Activated naive CD8-positive, alpha-beta T cell treated with anti-CD3 and anti-CD28 coated beads, Interleukin-2, amount 10 ng/mL, durations not matched to agents 7 days and 5 days (primary cell): Measurements from ENCODE around the gene ANO4. TPM values are rescaled to one million over a fixed set of nuclear protein-coding genes. Genes with fewer than 3 reads are reported as not detected.

ENCODE experiments used
- ATAC-seq: fragments of 150-1000 bp; cut with Tn5 transposase; one replicate; pipeline ENCODE4 v1.10.0; 2021; ENCODE audit warnings: low read depth, moderate library complexity
- POLR2A ChIA-PET: fragments of 350-600 bp; sonication (Branson Sonifier 250); formaldehyde crosslinking; loops from one replicate; lab custom pipeline; 2021; ENCODE audit warnings: antibody characterized with exemption; lab: Charles Lee
- DNase-seq: peaks from one replicate; pipeline ENCODE4 v3.0.0; 2021
- H3K27ac Mint-ChIP-seq: one replicate; pipeline ENCODE4 v1.8.0; 2022; ENCODE audit warnings: mild to moderate bottlenecking, mixed read lengths
- H3K27me3 Mint-ChIP-seq: one replicate; pipeline ENCODE4 v1.8.0; 2022; ENCODE audit warnings: mild to moderate bottlenecking, moderate library complexity, mixed read lengths
- H3K36me3 Mint-ChIP-seq: one replicate; pipeline ENCODE4 v1.8.0; 2021; ENCODE audit warnings: mild to moderate bottlenecking, mixed read lengths
- H3K4me1 Mint-ChIP-seq: one replicate; pipeline ENCODE4 v1.8.0; 2021; ENCODE audit warnings: mixed read lengths
- H3K4me3 Mint-ChIP-seq: one replicate; pipeline ENCODE4 v1.8.0; 2022; ENCODE audit warnings: mild to moderate bottlenecking, moderate library complexity, mixed read lengths
- H3K9me3 Mint-ChIP-seq: one replicate; pipeline ENCODE4 v1.8.0; 2021; ENCODE audit warnings: mixed read lengths
- total RNA-seq, 2 experiments: library from RNA; stranded (reverse); gene quantifications; one replicate each; pipeline ENCODE4 v1.2.3, GENCODE V29; 2021

Gene ANO4
- not detected for total RNA-seq

DNA sequence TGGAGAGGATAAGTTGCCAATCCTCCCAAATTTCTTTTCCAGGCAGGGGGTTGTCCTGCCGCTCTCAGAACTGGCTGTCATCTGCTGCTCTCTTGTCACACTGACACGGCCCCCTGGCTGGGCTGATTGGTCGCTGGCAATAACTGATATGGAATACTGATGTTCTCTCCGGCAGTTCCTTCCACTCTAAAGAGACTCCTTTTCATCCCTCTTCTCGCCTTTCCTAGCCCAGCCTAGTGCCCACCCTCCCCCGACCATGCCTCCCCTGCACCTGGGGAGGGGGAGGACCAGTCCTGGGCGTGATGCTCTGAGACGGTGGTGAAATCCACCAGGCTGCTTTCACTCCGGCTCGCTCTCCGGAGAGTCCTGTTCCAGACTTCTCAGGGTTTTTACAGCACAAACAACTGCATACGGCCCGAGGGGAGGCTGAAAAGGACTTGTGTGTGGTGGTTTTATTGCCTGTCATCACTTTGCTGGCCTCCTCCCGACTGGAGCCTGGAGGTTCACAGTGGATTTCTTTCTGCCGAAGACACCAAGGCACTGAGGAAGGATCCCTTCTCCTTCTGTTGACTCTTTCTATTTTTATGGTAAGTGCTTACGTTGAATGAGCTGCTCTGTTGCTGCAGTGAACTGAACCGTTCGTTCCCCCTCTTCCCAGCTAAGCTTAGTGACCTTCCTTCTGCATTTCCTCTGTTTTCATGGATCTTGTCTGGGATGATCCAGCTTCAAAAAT is at the start of gene ANO4:
TSS of gene ANO4 (plus strand) at position 336 of the 733 bp plus-strand sequence. CDS start 107,010 bp downstream, outside the sequence.
- peaks cover 5% of the 10 kb centered on the region for H3K27me3 Mint-ChIP-seq
- ATAC-seq = no peak
- no peak for DNase-seq
- H3K27ac Mint-ChIP-seq = no peak within 1 kb of the TSS
- no peak within 1 kb of the TSS for H3K4me3 Mint-ChIP-seq
- no peaks in the 10 kb centered on the region for H3K36me3 Mint-ChIP-seq
- POLR2A ChIA-PET = no interaction called here
- no peaks in the 10 kb centered on the region for H3K4me1 Mint-ChIP-seq
- no peaks in the 10 kb centered on the region for H3K9me3 Mint-ChIP-seq

DNA sequence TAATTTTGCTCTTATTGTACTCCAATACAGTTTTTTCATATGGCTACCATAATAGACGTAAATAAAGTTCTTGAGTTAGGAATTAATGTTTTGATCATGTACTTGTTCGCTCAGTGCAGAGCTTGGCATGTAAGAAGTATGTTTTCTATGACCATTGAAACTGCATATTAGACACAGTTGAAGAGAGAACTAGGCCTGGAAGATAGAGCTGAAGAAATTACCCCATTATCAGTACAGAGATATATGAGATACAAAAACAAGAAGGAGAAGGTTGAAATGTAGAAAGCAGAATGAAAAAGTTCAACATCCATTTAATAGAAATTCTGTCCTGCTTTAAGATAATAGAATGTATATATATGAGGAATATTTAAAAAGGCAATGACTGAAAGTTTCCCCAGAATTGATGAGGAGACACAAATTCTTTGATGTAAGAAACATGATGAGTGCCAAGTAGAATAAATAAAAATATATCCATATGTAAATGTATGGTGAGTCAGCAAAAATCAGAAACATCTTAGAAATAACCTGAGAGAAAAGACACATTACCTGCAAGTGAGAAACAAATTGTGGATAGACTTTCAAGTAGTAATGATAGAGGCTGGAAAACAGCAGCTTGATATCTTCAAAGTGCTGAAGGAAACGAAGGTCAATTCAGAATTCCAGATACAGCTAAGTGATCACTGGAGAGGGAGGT is 49.1 kb upstream of the ANO4 start:
- Mint-ChIP-seq H3K4me3 (no peak overlapping the region), H3K27ac (no peak overlapping the region), H3K36me3 (no peaks in the 10 kb centered on the region), H3K9me3 (no peaks in the 10 kb centered on the region), H3K27me3 (no peaks in the 10 kb centered on the region), H3K4me1 (no peaks in the 10 kb centered on the region)
- DNase-seq (no peak), ATAC-seq (no peak)
- POLR2A ChIA-PET = no interaction called here

DNA sequence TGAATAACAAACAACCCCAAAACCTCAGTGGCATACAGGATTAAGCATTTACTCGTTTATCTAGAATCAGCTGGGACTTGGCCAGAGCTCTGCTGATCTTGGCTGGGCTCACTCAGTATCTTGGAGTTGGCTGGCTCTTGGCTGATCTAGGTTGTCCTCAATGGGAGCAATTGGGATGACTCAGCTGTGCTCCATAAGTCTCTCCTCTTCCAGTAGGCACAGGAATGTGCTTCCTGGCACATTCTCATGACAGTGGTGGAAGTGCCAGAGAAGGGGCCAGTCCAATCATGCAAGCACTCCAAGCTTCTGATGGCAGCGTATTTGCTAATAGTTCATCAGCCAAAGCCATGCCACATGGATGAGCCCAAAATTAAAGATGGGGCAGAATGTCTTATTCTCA is 41.7 kb upstream of the ANO4 start:
- POLR2A ChIA-PET = no interaction called here
- Mint-ChIP-seq H3K27ac (no peak overlapping the region), H3K27me3 (no peaks in the 10 kb centered on the region), H3K4me3 (no peak overlapping the region), H3K4me1 (no peaks in the 10 kb centered on the region), H3K9me3 (no peaks in the 10 kb centered on the region), H3K36me3 (no peaks in the 10 kb centered on the region)
- ATAC-seq (no peak), DNase-seq (no peak)

DNA sequence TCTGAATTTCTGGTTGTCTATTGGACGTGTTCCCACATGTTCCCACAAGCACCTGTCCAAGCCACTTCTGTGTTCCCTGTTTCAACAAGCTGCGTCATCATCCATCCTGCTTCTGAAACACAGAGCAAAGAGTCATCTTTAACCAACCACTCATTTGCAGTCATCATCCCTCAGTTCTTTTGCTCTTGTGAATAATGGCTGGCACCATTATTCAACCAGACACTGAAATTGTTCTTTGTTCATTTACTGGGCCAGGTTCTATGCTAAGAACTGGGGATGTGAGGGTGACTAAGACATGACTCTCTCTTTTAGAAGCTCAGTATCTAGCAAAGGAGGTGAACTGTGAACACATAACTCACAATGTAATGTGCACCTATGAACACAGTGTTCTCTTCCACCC is 40.7 kb upstream of the ANO4 start:
- no peaks in the 10 kb centered on the region for H3K36me3 Mint-ChIP-seq
- no peaks in the 10 kb centered on the region for H3K27me3 Mint-ChIP-seq
- no peaks in the 10 kb centered on the region for H3K4me1 Mint-ChIP-seq
- H3K4me3 Mint-ChIP-seq = no peak overlapping the region
- DNase-seq (no peak), ATAC-seq (no peak)
- H3K27ac Mint-ChIP-seq = no peak overlapping the region
- H3K9me3 Mint-ChIP-seq = no peaks in the 10 kb centered on the region
- POLR2A ChIA-PET = no interaction called here

DNA sequence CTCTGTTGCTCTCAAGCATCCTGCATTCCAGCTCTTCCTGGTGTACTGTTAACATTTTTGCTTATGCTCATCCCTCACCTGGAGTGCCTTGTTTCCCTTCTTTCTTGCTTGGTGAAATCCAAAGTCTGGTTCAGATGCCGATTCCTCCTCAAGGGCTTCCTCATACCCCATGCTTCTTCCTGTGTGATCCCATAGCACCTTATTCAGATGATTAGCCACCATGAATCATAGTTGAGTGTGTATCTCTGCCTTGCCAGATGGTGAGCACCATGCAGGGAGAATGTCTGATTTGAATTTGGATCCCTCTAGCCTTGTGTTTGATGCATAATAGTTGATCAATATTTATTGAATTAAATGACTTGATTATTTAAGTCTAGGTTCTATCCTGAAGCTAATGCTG is 39.4 kb upstream of the ANO4 start:
- ATAC-seq (no peak), DNase-seq (no peak)
- no peak overlapping the region for H3K27ac Mint-ChIP-seq
- POLR2A ChIA-PET = no interaction called here
- no peaks in the 10 kb centered on the region for H3K27me3 Mint-ChIP-seq
- no peak overlapping the region for H3K4me3 Mint-ChIP-seq
- H3K36me3 Mint-ChIP-seq = no peaks in the 10 kb centered on the region
- H3K4me1 Mint-ChIP-seq = no peaks in the 10 kb centered on the region
- no peaks in the 10 kb centered on the region for H3K9me3 Mint-ChIP-seq

DNA sequence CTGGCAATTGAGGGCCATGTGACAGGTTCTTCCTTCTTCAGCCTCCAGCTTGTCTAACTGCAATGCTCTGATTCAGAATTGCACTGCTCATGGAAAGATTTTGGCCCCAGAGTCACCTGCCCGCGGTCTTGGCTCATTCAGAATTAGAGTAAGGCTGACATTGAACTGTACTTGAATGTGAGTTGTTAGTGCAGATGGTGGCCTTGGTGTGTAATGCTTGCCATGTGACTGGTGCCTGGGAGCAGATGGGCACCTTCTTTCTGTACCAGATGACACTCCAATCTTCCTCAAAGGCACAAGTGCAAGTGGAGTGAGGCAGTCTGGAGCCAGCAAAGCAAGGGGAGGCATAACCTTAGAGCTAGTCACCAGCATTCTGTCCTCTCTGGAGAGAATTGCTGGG is 36.5 kb upstream of the ANO4 start:
- Mint-ChIP-seq H3K4me3 (no peak overlapping the region), H3K27me3 (no peaks in the 10 kb centered on the region), H3K36me3 (no peaks in the 10 kb centered on the region), H3K27ac (no peak overlapping the region), H3K4me1 (no peaks in the 10 kb centered on the region), H3K9me3 (no peaks in the 10 kb centered on the region)
- no peak for ATAC-seq
- POLR2A ChIA-PET = no interaction called here
- DNase-seq = no peak

DNA sequence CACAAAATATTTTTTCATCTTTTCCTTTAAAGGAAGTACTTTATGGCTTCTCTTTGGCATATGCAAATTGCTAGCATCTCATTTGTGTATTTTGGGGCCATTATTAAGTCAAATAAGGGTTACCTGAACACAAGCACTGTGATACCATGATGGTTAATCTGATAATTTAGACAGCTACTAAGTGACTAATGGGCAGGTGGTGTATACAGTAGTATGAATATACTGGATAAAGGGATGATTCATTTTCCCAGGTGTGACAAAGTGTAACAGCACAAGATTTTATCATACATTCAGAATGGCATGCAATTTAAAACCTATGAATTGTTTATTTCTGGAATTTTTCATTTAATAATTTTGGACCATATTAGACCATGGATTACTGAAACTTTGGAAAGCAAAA is 27.2 kb upstream of the ANO4 start:
- DNase-seq (no peak), ATAC-seq (no peak)
- Mint-ChIP-seq H3K36me3 (no peaks in the 10 kb centered on the region), H3K27ac (no peak overlapping the region), H3K4me1 (no peaks in the 10 kb centered on the region), H3K9me3 (no peaks in the 10 kb centered on the region), H3K4me3 (no peak overlapping the region), H3K27me3 (no peaks in the 10 kb centered on the region)
- POLR2A ChIA-PET = no interaction called here

DNA sequence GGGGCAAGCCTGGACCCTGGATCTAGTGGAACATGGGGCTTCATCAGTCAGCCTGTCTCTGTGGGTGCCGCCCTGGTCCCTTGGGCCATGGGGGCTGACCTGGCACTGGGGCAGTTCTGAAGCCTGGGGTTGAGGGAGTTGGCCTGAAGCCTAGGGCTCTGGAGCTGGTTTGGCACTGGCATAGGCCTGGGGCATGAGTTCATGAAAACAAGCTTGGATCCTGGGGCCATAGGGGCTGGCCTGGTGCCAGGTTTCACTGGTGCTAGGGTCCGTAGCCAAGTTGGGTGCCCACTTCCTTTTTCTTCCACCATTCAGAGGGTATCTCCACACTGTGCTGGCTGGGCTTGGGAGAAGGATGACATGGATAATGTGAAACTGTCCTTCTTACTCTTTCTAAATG is 26.6 kb upstream of the ANO4 start:
- POLR2A ChIA-PET = no interaction called here
- H3K9me3 Mint-ChIP-seq = no peaks in the 10 kb centered on the region
- no peak overlapping the region for H3K4me3 Mint-ChIP-seq
- no peak for DNase-seq
- no peaks in the 10 kb centered on the region for H3K36me3 Mint-ChIP-seq
- no peaks in the 10 kb centered on the region for H3K4me1 Mint-ChIP-seq
- no peak for ATAC-seq
- H3K27me3 Mint-ChIP-seq = no peaks in the 10 kb centered on the region
- H3K27ac Mint-ChIP-seq = no peak overlapping the region

DNA sequence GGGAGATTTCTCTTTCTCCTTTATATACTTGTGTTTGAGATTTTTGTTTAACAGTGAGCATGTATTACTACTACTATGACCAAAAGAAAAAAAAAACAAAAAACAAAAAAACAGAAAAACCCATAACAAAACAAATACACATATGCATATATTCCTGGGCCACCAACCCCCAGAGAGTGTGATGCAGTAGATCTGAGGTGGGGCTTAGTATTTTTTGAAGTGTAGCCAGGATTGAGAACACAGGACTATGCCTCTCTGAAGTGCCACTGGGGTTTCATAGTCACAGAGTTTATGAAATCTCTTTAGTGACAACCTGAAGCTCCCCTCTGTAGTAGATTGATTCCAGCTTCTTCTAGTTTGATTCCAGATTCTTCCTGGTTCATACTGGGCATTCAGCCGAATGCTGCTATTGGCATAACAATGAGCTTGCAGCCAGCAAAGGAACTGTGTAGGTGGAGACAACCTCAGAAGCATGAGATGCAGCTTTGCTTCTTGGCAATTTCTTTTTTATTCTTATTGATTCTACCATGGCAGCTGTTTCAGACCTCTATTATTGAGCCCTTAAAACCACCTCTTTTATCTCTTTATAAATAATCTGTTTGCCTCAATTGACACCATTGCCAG is 15.5 kb upstream of the ANO4 start:
- Mint-ChIP-seq H3K9me3 (no peaks in the 10 kb centered on the region), H3K4me1 (no peaks in the 10 kb centered on the region), H3K4me3 (no peak overlapping the region), H3K27ac (no peak overlapping the region), H3K36me3 (no peaks in the 10 kb centered on the region), H3K27me3 (peaks cover 2% of the 10 kb centered on the region)
- ATAC-seq (no peak), DNase-seq (no peak)
- POLR2A ChIA-PET = no interaction called here

DNA sequence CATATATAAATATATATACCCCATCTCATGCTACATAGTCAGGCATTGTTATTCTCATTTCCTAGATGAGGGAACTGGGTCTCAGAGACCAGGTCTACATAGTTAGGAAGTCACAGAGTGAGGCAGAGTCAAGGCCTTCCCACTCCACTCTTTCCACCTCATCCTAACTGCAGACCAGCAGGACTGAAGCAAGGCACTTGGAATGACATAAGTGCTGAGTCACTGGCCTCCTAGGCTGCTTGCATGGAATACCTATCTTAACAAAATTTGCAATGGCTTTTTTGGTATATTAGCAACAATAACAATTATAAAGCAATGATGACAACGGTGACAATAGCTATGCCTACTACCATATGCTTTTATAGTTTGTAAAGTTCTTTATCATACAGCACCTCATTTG is 5.4 kb upstream of the ANO4 start:
- ATAC-seq = no peak
- POLR2A ChIA-PET = no interaction called here
- Mint-ChIP-seq H3K4me1 (no peaks in the 10 kb centered on the region), H3K27ac (no peak overlapping the region), H3K27me3 (no peaks in the 10 kb centered on the region), H3K4me3 (no peak overlapping the region), H3K9me3 (no peaks in the 10 kb centered on the region), H3K36me3 (no peaks in the 10 kb centered on the region)
- no peak for DNase-seq

DNA sequence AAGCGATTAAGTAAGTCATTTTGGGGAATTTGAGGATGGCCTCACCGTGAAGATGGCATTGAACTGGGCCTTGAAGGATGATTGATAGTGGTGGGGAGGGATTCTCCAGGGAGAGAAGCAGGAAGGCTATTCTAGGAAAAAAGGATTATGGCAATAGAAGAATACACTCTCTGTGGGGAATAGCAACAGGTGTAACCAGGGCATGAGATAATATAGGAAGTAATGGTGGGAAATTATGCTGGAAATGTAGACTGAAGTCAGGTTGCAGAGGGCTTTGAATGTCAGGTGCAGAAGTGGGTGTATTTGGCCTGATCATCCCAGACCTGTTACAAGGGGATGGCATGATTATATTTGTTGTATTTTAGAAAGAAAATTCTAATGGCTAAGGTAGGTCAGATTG is 4.6 kb upstream of the ANO4 start:
- Mint-ChIP-seq H3K4me3 (no peak overlapping the region), H3K27me3 (peaks cover 1% of the 10 kb centered on the region), H3K36me3 (no peaks in the 10 kb centered on the region), H3K4me1 (no peaks in the 10 kb centered on the region), H3K27ac (no peak overlapping the region), H3K9me3 (no peaks in the 10 kb centered on the region)
- POLR2A ChIA-PET = no interaction called here
- DNase-seq (no peak), ATAC-seq (no peak)

DNA sequence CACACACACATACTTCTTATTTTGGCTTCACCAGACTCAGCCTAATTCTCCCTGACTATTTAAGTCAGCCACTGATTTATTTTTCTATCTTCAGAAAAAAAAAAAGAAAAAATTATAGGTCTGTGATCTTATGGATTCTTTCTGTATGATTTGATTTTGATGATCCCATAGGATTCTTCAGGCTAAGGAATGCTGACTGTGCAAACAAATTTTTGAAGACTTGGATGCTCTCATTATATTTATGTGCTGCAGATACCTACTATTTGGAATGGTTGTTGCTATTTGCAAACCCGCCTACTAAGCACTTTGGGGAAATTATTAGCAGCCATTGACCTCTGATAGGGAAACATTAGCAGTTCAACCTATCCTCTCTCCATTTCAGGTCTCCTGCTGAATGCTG is 4.0 kb upstream of the ANO4 start:
- POLR2A ChIA-PET = no interaction called here

DNA sequence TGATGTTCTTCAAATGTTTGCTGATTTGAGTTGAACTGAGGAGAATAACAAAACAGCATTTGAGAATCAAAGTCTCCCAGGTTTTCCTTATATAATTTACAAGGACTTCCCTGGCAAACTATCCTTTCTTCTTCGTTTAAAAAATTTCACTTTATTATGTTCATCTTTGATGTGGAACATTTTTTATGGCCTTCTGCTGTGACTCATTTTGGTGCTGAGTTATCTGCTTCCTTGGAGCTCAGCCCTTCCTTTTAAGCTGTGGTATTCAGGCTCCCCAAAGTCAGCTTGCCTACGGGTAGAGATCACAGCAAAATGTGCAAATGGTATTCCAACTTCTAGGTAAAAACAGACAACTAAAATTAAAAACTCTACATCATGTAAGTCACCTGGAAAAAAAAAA is 1.4 kb upstream of the ANO4 start:
- Mint-ChIP-seq H3K27me3 (peaks cover 5% of the 10 kb centered on the region), H3K4me1 (no peaks in the 10 kb centered on the region), H3K4me3 (no peak overlapping the region), H3K27ac (no peak overlapping the region), H3K9me3 (no peaks in the 10 kb centered on the region), H3K36me3 (no peaks in the 10 kb centered on the region)
- DNase-seq (no peak), ATAC-seq (no peak)
- POLR2A ChIA-PET = no interaction called here

More for the DNA sequence above, 4.0 kb upstream of the ANO4 start:
- DNase-seq = no peak
- Mint-ChIP-seq H3K4me3 (no peak overlapping the region), H3K36me3 (no peaks in the 10 kb centered on the region), H3K27ac (no peak overlapping the region), H3K4me1 (no peaks in the 10 kb centered on the region), H3K9me3 (no peaks in the 10 kb centered on the region), H3K27me3 (peaks cover 5% of the 10 kb centered on the region)
- ATAC-seq = no peak

DNA sequence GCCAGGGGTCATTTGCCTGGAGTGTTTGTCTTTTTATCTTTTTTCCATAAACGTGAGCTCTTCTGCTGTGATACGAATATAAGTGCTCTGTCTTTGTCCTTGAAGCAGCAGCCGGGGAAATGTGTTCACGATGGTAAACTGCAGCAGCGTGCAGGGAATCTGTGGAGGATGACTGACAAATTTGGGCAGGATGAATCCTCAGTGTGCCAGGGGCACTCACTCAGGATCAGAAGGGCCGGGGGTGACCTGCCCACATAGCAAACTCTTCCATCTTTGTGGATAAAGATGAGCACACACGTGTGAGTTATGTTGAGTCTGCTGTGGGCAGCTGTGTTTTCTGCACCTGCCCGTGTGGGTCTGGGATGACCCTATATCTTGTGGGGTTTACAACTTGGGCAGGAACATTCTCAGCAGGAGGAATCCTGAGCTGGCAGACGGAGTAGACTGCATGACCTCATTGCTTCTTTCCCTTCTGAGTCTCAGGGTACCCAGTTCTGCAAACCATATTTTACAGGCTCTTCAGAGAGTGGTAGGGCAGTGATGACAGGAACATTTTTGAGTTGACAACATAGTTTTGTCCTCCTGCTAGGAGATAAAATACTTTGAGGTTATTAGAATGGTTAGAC is 711 bp downstream of the ANO4 start:
- no peak overlapping the region for H3K4me3 Mint-ChIP-seq
- H3K9me3 Mint-ChIP-seq = no peaks in the 10 kb centered on the region
- no peak for ATAC-seq
- DNase-seq = no peak
- no peak overlapping the region for H3K27ac Mint-ChIP-seq
- H3K4me1 Mint-ChIP-seq = no peaks in the 10 kb centered on the region
- H3K36me3 Mint-ChIP-seq = no peaks in the 10 kb centered on the region
- POLR2A ChIA-PET = no interaction called here
- peaks cover 5% of the 10 kb centered on the region for H3K27me3 Mint-ChIP-seq
